ENCODE data around the gene BRD2. TPM values are rescaled to one million over a fixed set of nuclear protein-coding genes. Genes with fewer than 3 reads are reported as not detected.
A peak's percentile ranks its signal among the peaks of the same experiment; 100 is the strongest.

Gene BRD2
- total and polyA plus RNA-seq, 9 of the 15 experiments (the other 6 are each of a cell fraction or from before 2014, with no cell fraction given) = 19.0 to 252 (median 181) TPM

DNA sequence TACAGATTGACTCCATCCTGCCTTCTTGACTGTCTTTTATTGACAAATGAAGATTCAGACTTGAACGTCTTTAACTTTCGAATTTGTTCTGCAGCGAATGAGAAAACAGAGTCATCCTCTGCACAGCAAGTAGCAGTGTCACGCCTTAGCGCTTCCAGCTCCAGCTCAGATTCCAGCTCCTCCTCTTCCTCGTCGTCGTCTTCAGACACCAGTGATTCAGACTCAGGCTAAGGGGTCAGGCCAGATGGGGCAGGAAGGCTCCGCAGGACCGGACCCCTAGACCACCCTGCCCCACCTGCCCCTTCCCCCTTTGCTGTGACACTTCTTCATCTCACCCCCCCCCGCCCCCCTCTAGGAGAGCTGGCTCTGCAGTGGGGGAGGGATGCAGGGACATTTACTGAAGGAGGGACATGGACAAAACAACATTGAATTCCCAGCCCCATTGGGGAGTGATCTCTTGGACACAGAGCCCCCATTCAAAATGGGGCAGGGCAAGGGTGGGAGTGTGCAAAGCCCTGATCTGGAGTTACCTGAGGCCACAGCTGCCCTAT, 12.2 kb downstream of the BRD2 start:
- DNase-seq (ENCODE audit: extremely low read depth in 1 of 4, low spot score in 3 of 4) (peak in 2 of 4 experiments; percentile 50 to 53), FAIRE-seq (no peak), ATAC-seq (peak; percentile 5; the same call in 2 of the 3 replicates)
- intact Hi-C loops (cut with micrococcal nuclease) (no loop called here), in situ Hi-C loops (cut with MboI) (loop anchor here (10.0 kb wide), 1 partner anchor 46 kb away; no protein-coding TSS in a partner anchor)
- CTCF ChIA-PET (ENCODE audit: low intra/inter-chr PET ratio) = interaction anchor here (0.6 kb wide), 1 partner anchor 22 kb away, joined by 4 read pairs; no protein-coding TSS in a partner anchor
- BruUV-seq (replicated peaks) = no TSS peak
- peaks cover 5 to 11% of the 10 kb centered on the region in 2 experiments; a peak in 3 of 5 replicates for H3K4me1 ChIP-seq (replicated peaks in 1 of 2; ENCODE audit: control insufficient read depth in 2 of 2, insufficient read depth in 2 of 2, low read length in 2 of 2)
- H3K9me1 ChIP-seq (ENCODE audit: control insufficient read depth, insufficient read depth, low read length) = peaks cover 16% of the 10 kb centered on the region
- peaks cover 33% of the 10 kb centered on the region for H3K79me2 ChIP-seq (ENCODE audit: control insufficient read depth, insufficient read depth, low read length)
- H3K36me3 ChIP-seq (ENCODE audit: control insufficient read depth, insufficient read depth, low read length) = peaks cover 66% of the 10 kb centered on the region
- no peaks in the 10 kb centered on the region for H3K9me3 ChIP-seq (replicated peaks; ENCODE audit: control insufficient read depth, insufficient read depth, low read depth, low read length)
- H4K20me1 ChIP-seq (replicated peaks; ENCODE audit: control insufficient read depth, insufficient read depth, low read length) = peaks cover 63% of the 10 kb centered on the region
- WGBS (ENCODE audit: insufficient coverage, low coverage, missing lambda C conversion rate) = 78% methylated on average over 8 of the region's 11 CpGs
- POLR2A ChIA-PET = interaction anchor here (0.6 to 12.5 kb wide), 13 partner anchors 8 to 256 kb away, joined by 3 to 384 read pairs (median 4); partner anchors contain the start of genes BRD2, HLA-DMA and TAP2
- H3K4me2 ChIP-seq (ENCODE audit: insufficient read depth, low read length) = no peak overlapping the region
- H3K27ac ChIP-seq (ENCODE audit: extremely low read depth, low read depth, low read length) = no peak overlapping the region
- H3K27me3 ChIP-seq (ENCODE audit: control insufficient read depth in 2 of 2, insufficient read depth in 2 of 2, low read length in 2 of 2) = no peaks in the 10 kb centered on the region
- no peak overlapping the region for H3K9ac ChIP-seq (ENCODE audit: insufficient read depth in 1 of 2, low read depth in 2 of 2, low read length in 2 of 2)
- no peak overlapping the region for H3K4me3 ChIP-seq
- no peak overlapping the region for H2AFZ ChIP-seq (ENCODE audit: low read depth, low read length)
- TF ChIP-seq, protein P1, sequence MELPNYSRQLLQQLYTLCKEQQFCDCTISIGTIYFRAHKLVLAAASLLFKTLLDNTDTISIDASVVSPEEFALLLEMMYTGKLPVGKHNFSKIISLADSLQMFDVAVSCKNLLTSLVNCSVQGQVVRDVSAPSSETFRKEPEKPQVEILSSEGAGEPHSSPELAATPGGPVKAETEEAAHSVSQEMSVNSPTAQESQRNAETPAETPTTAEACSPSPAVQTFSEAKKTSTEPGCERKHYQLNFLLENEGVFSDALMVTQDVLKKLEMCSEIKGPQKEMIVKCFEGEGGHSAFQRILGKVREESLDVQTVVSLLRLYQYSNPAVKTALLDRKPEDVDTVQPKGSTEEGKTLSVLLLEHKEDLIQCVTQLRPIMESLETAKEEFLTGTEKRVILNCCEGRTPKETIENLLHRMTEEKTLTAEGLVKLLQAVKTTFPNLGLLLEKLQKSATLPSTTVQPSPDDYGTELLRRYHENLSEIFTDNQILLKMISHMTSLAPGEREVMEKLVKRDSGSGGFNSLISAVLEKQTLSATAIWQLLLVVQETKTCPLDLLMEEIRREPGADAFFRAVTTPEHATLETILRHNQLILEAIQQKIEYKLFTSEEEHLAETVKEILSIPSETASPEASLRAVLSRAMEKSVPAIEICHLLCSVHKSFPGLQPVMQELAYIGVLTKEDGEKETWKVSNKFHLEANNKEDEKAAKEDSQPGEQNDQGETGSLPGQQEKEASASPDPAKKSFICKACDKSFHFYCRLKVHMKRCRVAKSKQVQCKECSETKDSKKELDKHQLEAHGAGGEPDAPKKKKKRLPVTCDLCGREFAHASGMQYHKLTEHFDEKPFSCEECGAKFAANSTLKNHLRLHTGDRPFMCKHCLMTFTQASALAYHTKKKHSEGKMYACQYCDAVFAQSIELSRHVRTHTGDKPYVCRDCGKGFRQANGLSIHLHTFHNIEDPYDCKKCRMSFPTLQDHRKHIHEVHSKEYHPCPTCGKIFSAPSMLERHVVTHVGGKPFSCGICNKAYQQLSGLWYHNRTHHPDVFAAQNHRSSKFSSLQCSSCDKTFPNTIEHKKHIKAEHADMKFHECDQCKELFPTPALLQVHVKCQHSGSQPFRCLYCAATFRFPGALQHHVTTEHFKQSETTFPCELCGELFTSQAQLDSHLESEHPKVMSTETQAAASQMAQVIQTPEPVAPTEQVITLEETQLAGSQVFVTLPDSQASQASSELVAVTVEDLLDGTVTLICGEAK (IDR thresholded peaks at IDR 0.05) = no peak
- TF ChIP-seq, protein P1 (CRISPR knock-in tag; IDR thresholded peaks at IDR 0.05) = 0 out of 2 replicates have a peak, but pooled peaks have one; percentile 8
- TF ChIP-seq ZNF217 (CRISPR knock-in tag; IDR thresholded peaks at IDR 0.05) (no peak), RBFOX2 (IDR thresholded peaks at IDR 0.05; ENCODE audit: low read depth, low read length) (peak; percentile 38; the same call in 1 of the 2 replicates)
- TF ChIP-seq, protein P2, sequence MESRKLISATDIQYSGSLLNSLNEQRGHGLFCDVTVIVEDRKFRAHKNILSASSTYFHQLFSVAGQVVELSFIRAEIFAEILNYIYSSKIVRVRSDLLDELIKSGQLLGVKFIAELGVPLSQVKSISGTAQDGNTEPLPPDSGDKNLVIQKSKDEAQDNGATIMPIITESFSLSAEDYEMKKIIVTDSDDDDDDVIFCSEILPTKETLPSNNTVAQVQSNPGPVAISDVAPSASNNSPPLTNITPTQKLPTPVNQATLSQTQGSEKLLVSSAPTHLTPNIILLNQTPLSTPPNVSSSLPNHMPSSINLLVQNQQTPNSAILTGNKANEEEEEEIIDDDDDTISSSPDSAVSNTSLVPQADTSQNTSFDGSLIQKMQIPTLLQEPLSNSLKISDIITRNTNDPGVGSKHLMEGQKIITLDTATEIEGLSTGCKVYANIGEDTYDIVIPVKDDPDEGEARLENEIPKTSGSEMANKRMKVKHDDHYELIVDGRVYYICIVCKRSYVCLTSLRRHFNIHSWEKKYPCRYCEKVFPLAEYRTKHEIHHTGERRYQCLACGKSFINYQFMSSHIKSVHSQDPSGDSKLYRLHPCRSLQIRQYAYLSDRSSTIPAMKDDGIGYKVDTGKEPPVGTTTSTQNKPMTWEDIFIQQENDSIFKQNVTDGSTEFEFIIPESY (CRISPR knock-in tag; IDR thresholded peaks at IDR 0.05) = peak; percentile 98
- TF ChIP-seq, protein P3, sequence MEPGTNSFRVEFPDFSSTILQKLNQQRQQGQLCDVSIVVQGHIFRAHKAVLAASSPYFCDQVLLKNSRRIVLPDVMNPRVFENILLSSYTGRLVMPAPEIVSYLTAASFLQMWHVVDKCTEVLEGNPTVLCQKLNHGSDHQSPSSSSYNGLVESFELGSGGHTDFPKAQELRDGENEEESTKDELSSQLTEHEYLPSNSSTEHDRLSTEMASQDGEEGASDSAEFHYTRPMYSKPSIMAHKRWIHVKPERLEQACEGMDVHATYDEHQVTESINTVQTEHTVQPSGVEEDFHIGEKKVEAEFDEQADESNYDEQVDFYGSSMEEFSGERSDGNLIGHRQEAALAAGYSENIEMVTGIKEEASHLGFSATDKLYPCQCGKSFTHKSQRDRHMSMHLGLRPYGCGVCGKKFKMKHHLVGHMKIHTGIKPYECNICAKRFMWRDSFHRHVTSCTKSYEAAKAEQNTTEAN (CRISPR knock-in tag; IDR thresholded peaks at IDR 0.05) = 0 out of 2 replicates have a peak, but pooled peaks have one; percentile 60
- TF ChIP-seq, protein P4, sequence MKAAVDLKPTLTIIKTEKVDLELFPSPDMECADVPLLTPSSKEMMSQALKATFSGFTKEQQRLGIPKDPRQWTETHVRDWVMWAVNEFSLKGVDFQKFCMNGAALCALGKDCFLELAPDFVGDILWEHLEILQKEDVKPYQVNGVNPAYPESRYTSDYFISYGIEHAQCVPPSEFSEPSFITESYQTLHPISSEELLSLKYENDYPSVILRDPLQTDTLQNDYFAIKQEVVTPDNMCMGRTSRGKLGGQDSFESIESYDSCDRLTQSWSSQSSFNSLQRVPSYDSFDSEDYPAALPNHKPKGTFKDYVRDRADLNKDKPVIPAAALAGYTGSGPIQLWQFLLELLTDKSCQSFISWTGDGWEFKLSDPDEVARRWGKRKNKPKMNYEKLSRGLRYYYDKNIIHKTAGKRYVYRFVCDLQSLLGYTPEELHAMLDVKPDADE (conservative IDR thresholded peaks at IDR 0.05; ENCODE audit: control insufficient read depth, low read depth, low read length) = no peak

All from K562 (cell line).